Neural cell (in vitro differentiated cells): Measurements from ENCODE around the gene FGR. TPM values are rescaled to one million over a fixed set of nuclear protein-coding genes. Genes with fewer than 3 reads are reported as not detected.

Source experiments
- H2AFZ ChIP-seq: fragments of 200-600, 300-800 bp; sonication (generic), shearing (Covaris generic); 2 replicates; pipeline ENCODE4 v1.6.0; 2014; ENCODE audit warnings: low read depth, mild to moderate bottlenecking, antibody characterized with exemption, low read length, moderate library complexity
- H3F3A ChIP-seq: fragments of 200-600 bp; shearing (Covaris generic); 2 replicates; pipeline ENCODE4 v1.6.1; 2016; ENCODE audit warnings: mild to moderate bottlenecking, moderate library complexity, mixed read lengths, antibody characterized with exemption, low read length; ENCODE audit not compliant: insufficient read depth, poor library complexity, severe bottlenecking
- H3K27ac ChIP-seq: fragments of 200-600, 300-800 bp; sonication (generic), shearing (Covaris generic); 2 replicates; pipeline ENCODE4 v1.5.1; 2014; ENCODE audit warnings: mild to moderate bottlenecking, low read length, moderate library complexity
- H3K27me3 ChIP-seq: fragments of 300-800, 200-600 bp; sonication (generic), shearing (Covaris generic); 2 replicates; pipeline ENCODE4 v1.6.0; 2014; ENCODE audit warnings: mild to moderate bottlenecking, low read depth, low read length, moderate library complexity; ENCODE audit not compliant: insufficient read depth
- H3K36me3 ChIP-seq: fragments of 300-800, 200-600 bp; sonication (generic), shearing (Covaris generic); 2 replicates; pipeline ENCODE4 v1.5.1; 2014; ENCODE audit warnings: mild to moderate bottlenecking, antibody characterized with exemption, low read length, moderate library complexity; ENCODE audit not compliant: insufficient read depth
- H3K4me2 ChIP-seq: fragments of 300-800, 200-600 bp; sonication (generic), shearing (Covaris generic); 2 replicates; pipeline ENCODE4 v1.6.0; 2014; ENCODE audit warnings: mild to moderate bottlenecking, low read length
- H3K4me3 ChIP-seq: fragments of 300-800, 200-600 bp; sonication (generic), shearing (Covaris generic); 2 replicates; pipeline ENCODE4 v1.5.1; 2014; ENCODE audit warnings: mild to moderate bottlenecking, low read length, moderate library complexity
- H3K79me2 ChIP-seq: fragments of 200-600 bp; shearing (Covaris generic); replicated peaks from 2 replicates; pipeline ENCODE4 v1.6.0; 2014; ENCODE audit warnings: mild to moderate bottlenecking, low read length, moderate library complexity; ENCODE audit not compliant: insufficient read depth
- H3K9ac ChIP-seq: fragments of 300-800, 200-600 bp; sonication (generic), shearing (Covaris generic); 2 replicates; pipeline ENCODE4 v1.6.1; 2016; ENCODE audit warnings: mild to moderate bottlenecking, low read length, mixed read lengths
- H3K9me2 ChIP-seq: fragments of 200-600 bp; shearing (Covaris generic); 2 replicates; pipeline ENCODE4 v1.6.1; 2016; ENCODE audit warnings: mild to moderate bottlenecking, low read length, mixed read lengths; ENCODE audit not compliant: insufficient read depth
- H3K9me3 ChIP-seq: fragments of 200-600, 300-800 bp; sonication (generic), shearing (Covaris generic); 2 replicates; pipeline ENCODE4 v1.6.1; 2016; ENCODE audit warnings: mild to moderate bottlenecking, mixed run types, low read length, moderate library complexity, mixed read lengths
- H4K20me1 ChIP-seq: fragments of 200-600 bp; shearing (Covaris generic); 2 replicates; pipeline ENCODE4 v1.6.1; 2016; ENCODE audit warnings: mild to moderate bottlenecking, mixed run types; ENCODE audit not compliant: insufficient read depth
- EP300 ChIP-seq: fragments of 450-650 bp; conservative IDR thresholded peaks from 2 replicates; pipeline ENCODE4 v1.6.1; 2014; ENCODE audit warnings: antibody characterized with exemption, mild to moderate bottlenecking, moderate library complexity; ENCODE audit not compliant: poor library complexity, severe bottlenecking
- EZH2 ChIP-seq: fragments of 200-600, 300-800 bp; shearing (Covaris generic), sonication (generic); IDR thresholded peaks from 2 replicates; pipeline ENCODE4 v1.6.1; 2014; ENCODE audit warnings: antibody characterized with exemption, low read length, borderline replicate concordance, mild to moderate bottlenecking; ENCODE audit not compliant: insufficient read depth, poor library complexity, severe bottlenecking
- MXI1 ChIP-seq: fragments of 450-650 bp; conservative IDR thresholded peaks from 2 replicates; pipeline ENCODE4 v1.6.1; 2014; ENCODE audit warnings: antibody characterized with exemption, mild to moderate bottlenecking; ENCODE audit not compliant: poor library complexity, severe bottlenecking
- POLR2AphosphoS5 ChIP-seq: IDR thresholded peaks from 2 replicates; pipeline ENCODE4 v1.6.1; 2012
- RAD21 ChIP-seq: fragments of 450-650 bp; conservative IDR thresholded peaks from 2 replicates; pipeline ENCODE4 v1.6.1; 2014; ENCODE audit warnings: antibody characterized with exemption, mild to moderate bottlenecking, moderate library complexity
- REST ChIP-seq: IDR thresholded peaks from 2 replicates; pipeline ENCODE4 v1.6.1; 2012; ENCODE audit warnings: borderline replicate concordance
- SMC3 ChIP-seq: fragments of 450-650 bp; conservative IDR thresholded peaks from 2 replicates; pipeline ENCODE4 v1.6.1; 2014; ENCODE audit warnings: antibody characterized with exemption, mild to moderate bottlenecking, moderate library complexity; ENCODE audit not compliant: poor library complexity
- TAF1 ChIP-seq: IDR thresholded peaks from 2 replicates; pipeline ENCODE4 v1.6.1; 2012; ENCODE audit warnings: low read depth
- polyA plus RNA-seq: library from polyadenylated mRNA; depleted of rRNA; stranded (reverse); fragments of >200 nt; gene quantifications from 2 replicates; pipeline ENCODE4 v1.2.3, GENCODE V29; 2014
- TF ChIP-seq, protein P1 (sequence below): fragments of 450-650 bp; IDR thresholded peaks from 2 replicates; pipeline ENCODE4 v1.5.1; 2014; ENCODE audit warnings: antibody characterized with exemption, mild to moderate bottlenecking, moderate library complexity; ENCODE audit not compliant: poor library complexity, severe bottlenecking

FGR gene
- polyA plus RNA-seq, 1 donor from 2014 or later = not detected

- H3K27ac ChIP-seq = no peak overlapping the region
- peaks cover 5% of the 10 kb centered on the region for H4K20me1 ChIP-seq
- peaks cover 55% of the 10 kb centered on the region for H3K79me2 ChIP-seq
- H3K9me2 ChIP-seq = no peaks in the 10 kb centered on the region
- no peaks in the 10 kb centered on the region for H3F3A ChIP-seq
- TF ChIP-seq EP300 (no peak), RAD21 (no peak), POLR2AphosphoS5 (no peak), MXI1 (no peak), SMC3 (no peak), REST (no peak), EZH2 (no peak), TAF1 (no peak)
- TF ChIP-seq, protein P1, sequence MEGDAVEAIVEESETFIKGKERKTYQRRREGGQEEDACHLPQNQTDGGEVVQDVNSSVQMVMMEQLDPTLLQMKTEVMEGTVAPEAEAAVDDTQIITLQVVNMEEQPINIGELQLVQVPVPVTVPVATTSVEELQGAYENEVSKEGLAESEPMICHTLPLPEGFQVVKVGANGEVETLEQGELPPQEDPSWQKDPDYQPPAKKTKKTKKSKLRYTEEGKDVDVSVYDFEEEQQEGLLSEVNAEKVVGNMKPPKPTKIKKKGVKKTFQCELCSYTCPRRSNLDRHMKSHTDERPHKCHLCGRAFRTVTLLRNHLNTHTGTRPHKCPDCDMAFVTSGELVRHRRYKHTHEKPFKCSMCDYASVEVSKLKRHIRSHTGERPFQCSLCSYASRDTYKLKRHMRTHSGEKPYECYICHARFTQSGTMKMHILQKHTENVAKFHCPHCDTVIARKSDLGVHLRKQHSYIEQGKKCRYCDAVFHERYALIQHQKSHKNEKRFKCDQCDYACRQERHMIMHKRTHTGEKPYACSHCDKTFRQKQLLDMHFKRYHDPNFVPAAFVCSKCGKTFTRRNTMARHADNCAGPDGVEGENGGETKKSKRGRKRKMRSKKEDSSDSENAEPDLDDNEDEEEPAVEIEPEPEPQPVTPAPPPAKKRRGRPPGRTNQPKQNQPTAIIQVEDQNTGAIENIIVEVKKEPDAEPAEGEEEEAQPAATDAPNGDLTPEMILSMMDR = no peak
- no peaks in the 10 kb centered on the region for H3K27me3 ChIP-seq
- H3K4me3 ChIP-seq = no peak overlapping the region
- no peak overlapping the region for H3K9ac ChIP-seq
- no peak overlapping the region for H2AFZ ChIP-seq
- no peaks in the 10 kb centered on the region for H3K36me3 ChIP-seq
- no peaks in the 10 kb centered on the region for H3K9me3 ChIP-seq
- H3K4me2 ChIP-seq = no peak overlapping the region
Observed at GRCh38 chr1:27581823-27582243, 53.2 kb downstream of the FGR start.

DNA sequence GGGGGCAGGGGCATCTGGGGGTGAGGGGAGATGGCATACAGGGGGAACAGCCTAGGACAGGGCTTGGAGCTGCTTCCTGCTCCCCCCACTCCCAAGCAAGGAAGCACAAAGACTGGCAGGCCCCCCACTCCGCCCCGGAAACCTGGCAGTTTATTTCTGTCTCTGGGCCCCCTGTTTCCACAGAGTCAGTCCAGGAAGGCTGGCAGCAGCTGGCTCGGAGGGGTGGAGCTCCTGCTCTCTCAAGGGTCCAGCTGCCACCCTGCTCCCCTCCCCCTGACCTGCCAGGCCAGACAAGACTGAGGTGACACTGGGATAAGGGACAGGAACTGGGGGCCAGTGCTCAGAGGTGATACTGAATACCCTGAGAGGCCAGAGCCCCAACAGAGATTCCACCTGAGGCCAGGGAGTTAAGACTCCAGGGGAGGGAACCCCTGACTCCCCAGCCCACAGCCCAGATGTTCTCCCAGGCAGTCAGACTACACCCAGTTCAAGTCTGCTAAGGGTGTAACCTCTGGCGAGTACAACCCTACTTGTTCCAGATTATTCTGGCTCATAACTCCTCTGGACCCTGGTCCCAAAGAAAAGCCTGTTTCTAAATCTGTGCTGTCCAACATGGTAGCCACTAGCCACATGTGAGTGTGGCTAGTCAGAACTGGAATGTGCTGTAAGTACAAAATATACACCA is 57.3 kb downstream of the FGR start:
- Histone ChIP-seq H3K36me3 (no peaks in the 10 kb centered on the region), H3K27me3 (no peaks in the 10 kb centered on the region), H3K4me3 (no peak overlapping the region), H3K4me2 (no peak overlapping the region), H3K27ac (no peak overlapping the region), H3K9ac (no peak overlapping the region), H3K79me2 (peaks cover 58% of the 10 kb centered on the region), H3F3A (peaks cover 3% of the 10 kb centered on the region), H2AFZ (no peak overlapping the region), H3K9me3 (no peaks in the 10 kb centered on the region), H3K9me2 (no peaks in the 10 kb centered on the region), H4K20me1 (peaks cover 7% of the 10 kb centered on the region)
- no peak for TF ChIP-seq MXI1
- TF ChIP-seq, protein P1 = no peak
- TF ChIP-seq SMC3 = no peak
- no peak for TF ChIP-seq EZH2
- no peak for TF ChIP-seq TAF1
- TF ChIP-seq EP300 = no peak
- no peak for TF ChIP-seq REST
- no peak for TF ChIP-seq RAD21
- TF ChIP-seq POLR2AphosphoS5 = no peak
